GM12891 (cell line): Measurements from ENCODE around the gene CCDC82.

ENCODE experiments used
- POLR2A ChIP-seq: IDR thresholded peaks from 2 replicates; pipeline ENCODE4 v1.6.1; 2011; ENCODE audit warnings: low read depth, low read length, control low read depth
- POLR2AphosphoS5 ChIP-seq: IDR thresholded peaks from 2 replicates; pipeline ENCODE4 v1.6.1; 2011; ENCODE audit warnings: low read depth, low read length, control low read depth
- SPI1 ChIP-seq: IDR thresholded peaks from 2 replicates; pipeline ENCODE4 v1.6.1; 2011; ENCODE audit warnings: low read depth, low read length, control low read depth
- TAF1 ChIP-seq: IDR thresholded peaks from 2 replicates; pipeline ENCODE4 v1.6.1; 2011; ENCODE audit warnings: low read depth, low read length, control low read depth

DNA sequence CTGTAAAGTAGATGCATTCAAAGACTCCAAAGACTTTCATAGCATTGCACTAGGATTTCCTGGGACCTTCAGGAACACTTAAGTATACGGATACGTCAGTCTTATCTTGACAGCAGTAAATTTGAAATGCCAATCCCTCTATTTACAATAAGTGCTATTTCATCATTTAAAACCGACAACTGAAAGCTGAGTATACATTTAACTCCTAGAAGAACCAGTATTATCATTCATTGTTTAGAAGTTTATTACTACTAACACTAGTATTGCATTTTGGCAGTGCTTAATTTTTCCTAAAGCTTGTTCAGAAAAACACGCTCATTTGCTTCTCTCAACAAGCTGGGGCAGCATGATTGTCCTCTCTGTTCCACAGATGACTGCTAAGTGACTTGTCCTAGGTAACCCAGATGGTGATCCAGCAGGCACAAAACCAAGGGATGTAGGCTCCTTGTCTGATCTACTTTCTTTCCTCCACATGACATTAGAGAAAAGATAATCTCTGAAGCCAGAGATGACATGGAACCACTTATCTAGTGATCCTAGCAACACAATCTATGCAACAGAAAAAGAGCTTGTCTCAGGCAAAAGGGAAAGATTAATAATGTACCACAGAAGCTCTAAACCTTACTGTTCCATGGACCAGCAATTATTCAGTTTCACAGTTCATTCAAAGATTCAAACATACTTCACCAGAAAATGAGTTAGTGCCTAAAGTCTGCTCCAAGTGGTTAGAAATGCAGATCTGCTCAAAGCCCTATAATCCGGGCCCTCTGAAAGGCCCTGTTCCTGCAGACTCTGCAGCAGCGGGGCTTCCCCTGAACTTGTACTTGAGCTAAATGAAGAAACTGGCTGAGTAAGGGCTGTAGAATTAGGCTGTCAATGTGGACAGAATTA, 51.9 kb downstream of the CCDC82 start:
- TF ChIP-seq POLR2A (no peak), POLR2AphosphoS5 (no peak), TAF1 (no peak), SPI1 (no peak)
